NCI-H82 (cell line): ENCODE measurements around the gene MUC6.
"Not testable (repeated sequence)": the region's sequence is repeated elsewhere in the genome, so short reads cannot be mapped to it uniquely, and the experiment has no call there.

Experiments used
- DNase-seq: peaks from one replicate; lab custom pipeline; 2025; lab: John Stamatoyannopoulos, UW

MUC6 gene

DNA sequence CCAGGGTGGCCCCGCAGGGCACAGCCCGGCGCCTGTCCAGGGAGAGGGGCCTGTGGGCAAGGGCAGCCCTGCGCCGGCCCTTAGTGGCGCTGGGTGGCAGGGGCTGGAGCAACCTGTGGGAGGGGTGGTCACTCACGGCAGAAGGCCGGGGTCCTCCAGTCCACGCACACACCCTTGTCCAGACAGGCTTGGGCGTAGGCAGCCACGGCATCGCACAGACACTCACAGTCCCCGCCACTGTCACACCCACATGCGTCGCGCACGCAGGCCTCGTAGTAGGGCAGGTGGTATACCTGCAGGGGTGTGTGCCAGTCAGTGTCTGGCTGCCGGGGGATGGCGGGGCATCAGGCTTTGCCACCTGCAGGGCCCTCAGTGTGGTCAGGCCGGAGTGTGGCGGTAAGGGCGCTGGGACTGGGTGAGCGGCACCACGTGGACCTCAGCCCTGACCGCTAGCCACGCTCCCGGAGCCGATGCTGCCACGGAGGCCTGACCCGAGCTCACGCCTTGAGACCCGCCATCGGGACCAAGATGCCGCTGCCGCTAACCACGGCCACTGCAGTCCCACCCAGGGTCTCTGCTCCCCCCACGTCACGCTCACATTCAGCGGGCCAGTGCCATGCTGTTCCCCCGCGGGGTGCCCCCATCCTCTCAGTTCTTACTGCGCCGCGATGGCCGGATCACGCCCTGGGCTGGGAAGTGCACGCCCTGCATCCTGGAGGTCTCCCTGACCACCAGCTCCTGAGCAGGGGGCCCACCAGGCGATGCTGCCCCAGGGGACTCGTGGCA, 12.5 kb downstream of the MUC6 start:
- DNase-seq: no peak

DNA sequence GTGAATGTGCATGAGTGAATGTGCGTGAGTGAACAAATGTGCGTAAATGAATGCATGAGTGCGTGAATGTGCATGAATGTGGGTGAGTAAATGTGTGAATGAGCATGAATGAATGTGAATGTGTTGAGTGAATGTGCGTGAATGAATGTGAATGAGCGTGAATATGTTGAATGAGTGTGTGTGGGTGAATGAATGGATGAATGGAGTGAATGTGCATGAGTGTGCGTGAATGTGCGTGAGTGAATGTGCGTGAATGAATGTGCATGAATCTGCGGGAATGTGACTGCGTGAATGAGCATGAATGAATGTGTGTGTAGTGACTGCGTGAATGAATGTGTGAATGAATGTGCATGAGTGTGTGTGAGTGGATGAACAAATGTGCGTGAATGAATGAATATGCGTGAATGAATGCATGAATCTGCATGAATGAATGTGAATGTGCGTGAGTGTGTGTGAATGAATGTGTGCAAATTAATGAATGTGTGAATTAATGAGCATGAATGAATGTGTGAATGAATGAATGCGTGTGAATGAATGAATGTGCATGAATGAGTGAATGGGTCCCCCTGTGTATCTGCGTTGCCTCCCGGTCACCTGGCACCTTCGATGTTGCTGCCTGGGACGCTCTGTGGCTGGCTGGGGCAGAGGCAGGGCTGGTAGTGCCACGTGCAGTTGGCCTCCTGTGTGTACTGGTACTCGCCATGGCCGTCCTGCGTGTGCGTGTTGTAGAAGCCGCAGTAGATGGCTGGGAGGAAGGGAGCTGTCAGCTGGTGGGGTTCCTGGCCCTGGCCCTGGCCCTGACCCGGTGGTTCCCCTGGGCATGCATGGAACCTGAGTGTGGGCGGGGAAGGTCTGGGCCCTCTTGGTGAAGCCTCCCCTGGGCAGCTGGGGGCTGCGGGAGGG, 13.4 kb downstream of the MUC6 start:
- no peak for DNase-seq

GRCh38 chr11:1022411-1022810, 14.1 kb downstream of the MUC6 start:
- DNase-seq: no peak

DNA sequence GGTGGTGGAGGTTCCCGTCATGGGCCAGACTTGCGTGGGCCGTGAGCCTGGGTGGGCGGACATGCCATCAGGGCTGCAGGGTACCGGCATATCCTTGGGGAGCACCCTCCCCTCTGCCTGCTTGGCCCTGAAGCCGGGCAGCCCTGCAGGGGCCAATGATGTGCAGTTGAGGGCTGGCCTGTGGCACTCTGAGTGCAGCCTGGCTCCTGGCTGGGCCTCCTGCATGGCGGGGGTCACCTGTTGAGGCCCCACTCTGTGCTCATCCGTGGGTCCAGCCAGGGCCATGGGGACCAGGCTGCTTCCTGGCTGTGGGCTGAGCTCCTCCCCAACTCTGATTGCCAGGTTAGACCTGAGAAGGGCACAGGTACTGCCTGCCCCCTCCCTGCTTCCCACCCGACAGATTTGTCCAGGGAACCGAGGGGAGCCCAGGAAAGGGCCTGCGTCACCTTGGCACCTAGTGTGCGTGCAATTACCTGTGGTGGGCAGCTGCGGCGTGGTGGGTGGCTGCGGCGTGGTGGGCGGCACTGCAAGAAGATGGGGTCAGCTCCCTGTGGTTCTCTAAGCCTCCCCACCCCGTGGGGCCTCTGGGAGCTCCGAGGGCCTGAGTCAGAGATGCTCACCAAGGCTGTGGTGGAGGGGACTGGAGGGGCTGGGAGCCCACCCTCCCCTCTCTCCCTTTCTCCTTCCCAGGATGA, 16.2 kb downstream of the MUC6 start:
- no peak for DNase-seq

DNA sequence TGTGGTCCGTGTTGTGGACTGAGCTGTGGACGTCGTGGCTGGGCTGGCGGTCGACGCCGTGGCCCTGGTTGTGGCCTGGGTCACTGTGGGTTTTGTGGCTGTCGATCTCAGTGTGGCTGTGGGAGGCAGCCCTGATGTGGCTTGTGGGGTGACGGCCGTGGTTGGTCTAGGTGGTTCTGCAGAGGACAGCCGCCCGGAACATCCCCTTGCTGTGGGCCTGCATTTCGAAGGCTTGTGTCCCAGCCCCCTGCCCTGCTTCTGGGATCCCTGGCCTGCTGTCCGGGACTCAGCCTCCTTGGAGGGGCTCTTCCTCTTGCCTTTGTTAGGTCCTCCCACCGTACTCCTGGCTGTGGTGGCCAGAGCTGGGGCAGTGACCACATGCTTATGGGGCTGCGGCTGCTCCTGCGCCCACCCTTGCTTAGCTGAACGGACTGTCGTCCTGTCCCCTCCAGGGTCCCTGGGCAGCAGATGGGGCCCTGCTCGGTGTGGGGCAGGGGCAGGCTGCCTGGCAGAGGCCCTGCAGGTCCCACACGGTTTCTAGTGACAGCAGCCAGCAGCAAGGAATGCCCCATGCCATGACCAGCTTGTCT, 17.1 kb downstream of the MUC6 start:
- no peak for DNase-seq

GRCh38 chr11:1018091-1018490, 18.4 kb downstream of the MUC6 start:
- DNase-seq: no peak

DNA sequence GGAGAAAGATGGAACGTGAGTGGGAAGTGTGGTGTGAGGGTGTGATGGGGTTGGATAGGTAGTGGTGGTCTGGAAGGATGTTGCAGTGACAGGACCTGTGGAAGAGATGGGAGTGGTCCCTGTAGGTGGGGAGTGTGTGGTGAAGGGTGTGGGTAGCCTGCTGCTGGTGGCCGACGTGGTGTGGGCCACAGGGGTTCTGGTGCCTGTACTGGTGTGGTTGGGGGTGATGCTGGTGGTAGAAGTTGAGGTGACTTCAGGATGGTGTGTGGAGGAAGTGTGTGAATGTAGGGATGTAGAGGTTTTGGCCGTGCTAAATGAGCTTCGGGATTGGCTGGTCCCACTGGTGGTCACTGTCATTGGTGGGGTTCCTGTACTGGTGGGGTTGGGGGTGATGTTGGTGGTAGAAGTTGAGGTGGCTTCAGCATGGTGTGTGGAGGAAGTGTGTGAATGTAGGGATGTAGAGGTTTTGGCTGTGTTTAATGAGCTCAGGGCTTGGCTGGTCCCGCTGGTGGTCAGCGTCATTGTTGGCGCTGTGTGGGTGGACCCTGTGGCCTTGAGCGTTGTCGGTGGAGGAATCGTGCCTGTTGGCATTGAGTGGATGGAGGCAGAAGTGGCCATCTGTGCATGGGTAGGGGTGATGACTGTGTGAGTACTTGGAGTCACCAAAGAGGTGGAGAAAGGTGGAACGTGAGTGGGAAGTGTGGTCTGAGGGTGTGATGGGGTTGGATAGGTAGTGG, 19.1 kb downstream of the MUC6 start:
- DNase-seq: no peak

DNA sequence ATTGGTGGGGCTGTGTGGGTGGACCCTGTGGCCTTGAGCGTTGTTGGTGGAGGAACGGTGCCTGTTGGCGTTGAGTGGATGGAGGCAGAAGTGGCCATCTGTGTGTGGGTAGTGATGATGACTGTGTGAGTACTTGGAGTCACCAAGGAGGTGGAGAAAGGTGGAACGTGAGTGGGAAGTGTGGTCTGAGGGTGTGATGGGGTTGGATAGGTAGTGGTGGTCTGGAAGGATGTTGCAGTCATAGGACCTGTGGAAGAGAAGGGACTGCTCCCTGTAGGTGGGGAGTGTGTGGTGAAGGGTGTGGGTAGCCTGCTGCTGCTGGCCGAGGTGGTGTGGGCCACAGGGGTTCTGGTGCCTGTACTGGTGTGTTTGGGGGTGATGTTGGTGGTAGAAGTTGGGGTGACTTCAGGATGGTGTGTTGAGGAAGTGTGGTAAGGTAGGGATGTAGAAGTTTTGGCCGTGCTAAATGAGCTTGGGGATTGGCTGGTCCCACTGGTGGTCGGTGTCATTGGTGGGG, 19.9 kb downstream of the MUC6 start:
- not testable (repeated sequence) for DNase-seq

DNA sequence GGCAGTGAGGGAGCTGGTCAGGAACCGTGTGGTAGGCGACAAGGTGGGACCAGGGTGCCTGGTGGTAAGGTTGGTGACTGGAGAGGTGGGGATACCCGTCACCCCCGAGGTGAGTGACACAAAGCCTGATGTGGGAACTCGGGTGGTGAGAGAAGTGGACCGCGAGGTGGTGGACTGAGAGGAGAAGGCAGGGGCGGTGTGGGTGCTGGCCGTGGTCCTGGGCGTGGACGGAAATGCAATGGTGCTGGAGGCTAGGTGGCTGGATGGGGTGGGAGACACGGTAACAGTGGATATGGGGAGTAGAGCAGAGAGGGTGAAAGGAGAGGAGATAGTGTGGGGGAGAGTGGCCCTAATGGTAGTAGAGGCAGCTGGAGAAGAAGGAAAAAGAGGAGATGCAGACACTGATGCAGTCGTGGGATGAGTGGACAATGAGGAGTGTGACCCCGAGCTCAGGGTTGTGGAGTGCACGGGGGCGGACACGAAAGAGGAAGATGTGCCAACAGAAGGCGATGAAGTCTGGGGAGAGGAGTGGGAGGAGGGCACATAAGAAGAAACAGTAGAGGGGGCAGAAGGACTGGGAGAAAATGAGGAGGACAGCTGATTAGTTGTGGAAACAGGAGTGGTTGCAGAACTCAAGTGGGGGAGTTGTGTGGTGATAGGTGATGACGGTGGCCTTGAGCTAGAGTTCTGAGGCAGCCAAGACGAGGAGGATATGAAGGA, 20.5 kb downstream of the MUC6 start:
- no peak for DNase-seq

DNA sequence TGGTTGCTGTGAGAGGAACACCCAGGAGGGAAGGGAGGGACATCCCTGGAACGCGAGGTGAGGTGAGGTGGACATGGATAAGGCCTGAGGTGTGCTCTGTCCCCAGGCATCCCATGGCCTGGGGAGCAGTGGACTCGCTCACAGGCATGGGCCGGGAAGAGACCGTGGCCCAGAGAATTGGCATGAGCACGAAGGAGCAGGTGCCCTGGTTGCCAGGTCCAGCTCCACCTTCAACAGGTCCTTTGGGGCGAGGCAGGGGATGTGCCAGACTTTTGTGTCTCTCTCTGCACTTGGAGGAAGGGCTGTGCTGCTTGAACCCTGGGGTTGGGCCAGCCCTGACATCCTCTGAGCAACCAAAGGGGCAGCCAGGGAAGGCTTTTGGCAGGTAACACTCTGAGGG, 21.5 kb downstream of the MUC6 start:
- no peak for DNase-seq

- no peak for DNase-seq
Measured at GRCh38 chr11:1014276-1014675, 22.2 kb downstream of the MUC6 start.

- DNase-seq: no peak
Measured at GRCh38 chr11:1013631-1013935, 22.9 kb downstream of the MUC6 start.

DNA sequence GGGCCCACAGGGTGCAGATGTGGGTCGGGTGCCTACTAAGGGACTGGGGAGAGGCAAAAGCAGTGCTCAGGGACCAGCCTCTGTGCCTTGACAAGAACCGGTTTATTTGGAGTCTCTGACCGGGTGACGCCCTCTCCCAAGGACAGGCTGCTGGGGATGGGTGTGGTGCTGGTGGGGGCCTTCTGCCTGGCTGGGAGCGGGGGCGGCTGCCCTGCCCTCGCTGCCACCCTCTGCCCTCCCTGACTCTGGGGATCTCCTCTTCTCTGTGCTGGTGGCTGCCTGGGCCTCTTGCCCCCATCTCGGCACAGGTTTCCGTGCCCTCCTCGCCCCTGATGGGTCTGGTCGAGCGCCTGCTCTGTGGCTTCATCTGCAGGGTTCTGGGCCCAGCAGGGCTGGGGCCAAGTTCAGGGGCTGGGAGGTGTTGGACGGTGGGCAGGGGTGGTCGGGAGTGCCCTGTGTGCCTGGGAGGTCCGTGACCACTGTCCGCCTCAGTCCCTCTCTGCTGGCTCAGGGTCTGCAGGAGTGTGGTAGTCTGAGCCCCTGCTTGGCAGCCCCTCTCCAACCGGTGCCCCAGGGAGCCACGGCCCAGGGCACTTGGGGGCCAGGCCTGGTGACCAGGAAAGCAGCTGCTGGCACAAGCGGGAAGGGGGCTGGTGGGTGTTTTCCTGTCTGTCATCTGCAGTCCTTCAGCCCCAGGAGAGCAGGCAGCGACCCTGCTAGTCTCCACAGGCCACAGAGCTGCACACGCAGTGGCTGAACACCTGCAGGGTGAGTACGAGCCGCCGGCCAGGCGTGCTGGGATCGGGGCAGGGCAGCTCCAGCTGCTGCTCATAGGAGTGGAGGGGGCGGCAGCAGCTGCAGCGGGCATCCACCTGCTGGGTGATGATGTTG, 23.5 kb downstream of the MUC6 start:
- DNase-seq: no peak

DNA sequence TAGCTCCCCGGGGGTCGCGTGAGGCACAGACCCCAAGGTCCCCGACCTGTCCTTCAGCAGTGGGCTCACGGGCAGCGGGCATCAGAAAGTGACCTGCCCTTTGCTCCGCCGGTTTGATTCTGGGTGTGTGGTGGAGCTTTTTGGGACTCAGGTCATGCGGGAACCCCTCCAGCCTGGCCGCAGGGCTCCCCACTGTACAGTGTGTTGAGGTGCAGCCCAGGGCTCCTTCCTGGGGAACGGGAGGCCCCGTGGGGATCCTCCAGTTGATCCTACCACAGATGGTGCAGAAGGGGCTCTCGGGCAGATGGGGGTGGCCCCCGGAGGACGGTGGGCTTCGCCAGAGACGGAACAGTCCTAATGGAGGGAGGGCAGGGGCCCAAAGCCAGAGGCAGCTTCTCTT, 24.2 kb downstream of the MUC6 start:
- DNase-seq: no peak

- no peak for DNase-seq
Measured at GRCh38 chr11:1011320-1011698, 25.2 kb downstream of the MUC6 start.

DNA sequence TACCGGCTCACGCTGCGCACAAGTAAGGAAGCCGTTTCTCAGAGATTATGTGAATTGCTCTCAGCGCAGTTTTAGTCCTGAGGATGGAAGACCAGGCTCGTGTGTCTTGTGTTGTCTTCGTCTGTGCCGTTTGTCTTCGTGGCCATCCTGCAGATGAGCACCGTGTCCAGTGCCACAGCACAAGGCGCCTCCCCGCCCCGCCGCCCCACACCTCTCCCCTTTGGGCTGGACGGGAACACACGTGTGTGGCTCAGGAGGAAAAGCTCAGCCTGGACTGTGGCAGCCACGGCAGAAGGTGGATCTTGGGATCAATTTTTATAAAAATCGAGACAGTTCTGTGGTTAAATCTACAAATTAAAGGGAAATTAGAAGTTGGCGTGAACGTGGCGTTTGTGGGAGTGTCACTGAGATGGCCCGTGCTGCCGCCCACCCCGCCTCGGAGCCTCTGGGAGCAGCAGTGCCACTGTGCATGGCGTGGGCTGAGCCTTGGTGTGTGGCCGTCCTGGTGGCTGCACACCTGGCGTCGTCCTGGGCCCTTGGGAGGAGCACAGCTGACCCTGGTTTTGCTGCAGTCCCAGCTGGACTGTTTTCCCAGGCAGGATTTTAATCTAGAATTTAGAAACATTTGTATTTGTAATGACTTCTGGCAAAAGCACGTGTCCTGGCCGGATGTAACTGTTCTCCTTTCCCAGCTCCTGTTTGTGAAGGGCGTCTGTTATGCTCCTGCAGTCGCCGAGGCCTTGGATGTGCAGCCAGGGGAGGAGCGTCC, 25.8 kb downstream of the MUC6 start:
- no peak for DNase-seq

GRCh38 chr11:1009991-1010390, 26.5 kb downstream of the MUC6 start:
- no peak for DNase-seq

DNA sequence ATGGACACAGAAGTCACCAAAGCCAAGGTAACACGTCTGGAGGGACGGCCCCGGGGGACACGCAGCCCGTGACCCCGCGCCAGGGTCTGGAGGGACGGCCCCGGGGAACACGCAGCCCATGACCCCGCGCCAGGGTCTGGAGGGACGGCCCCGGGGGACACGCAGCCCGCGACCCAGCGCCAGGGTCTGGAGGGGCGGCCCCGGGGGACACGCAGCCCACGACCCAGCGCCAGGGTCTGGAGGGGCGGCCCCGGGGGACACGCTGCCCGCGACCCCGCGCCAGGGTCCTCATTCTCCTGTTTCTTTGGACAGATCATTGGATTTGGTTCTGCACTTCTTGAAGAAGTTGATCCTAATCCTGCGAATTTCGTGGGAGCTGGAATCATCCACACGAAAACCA, 27.1 kb downstream of the MUC6 start:
- DNase-seq: no peak

GRCh38 chr11:1008803-1009145, 27.7 kb downstream of the MUC6 start:
- DNase-seq: no peak
